Measurements from ENCODE around the gene SLC1A3.
"Not testable (repeated sequence)": the region's sequence is repeated elsewhere in the genome, so short reads cannot be mapped to it uniquely, and the experiment has no call there.

Gene SLC1A3

DNA sequence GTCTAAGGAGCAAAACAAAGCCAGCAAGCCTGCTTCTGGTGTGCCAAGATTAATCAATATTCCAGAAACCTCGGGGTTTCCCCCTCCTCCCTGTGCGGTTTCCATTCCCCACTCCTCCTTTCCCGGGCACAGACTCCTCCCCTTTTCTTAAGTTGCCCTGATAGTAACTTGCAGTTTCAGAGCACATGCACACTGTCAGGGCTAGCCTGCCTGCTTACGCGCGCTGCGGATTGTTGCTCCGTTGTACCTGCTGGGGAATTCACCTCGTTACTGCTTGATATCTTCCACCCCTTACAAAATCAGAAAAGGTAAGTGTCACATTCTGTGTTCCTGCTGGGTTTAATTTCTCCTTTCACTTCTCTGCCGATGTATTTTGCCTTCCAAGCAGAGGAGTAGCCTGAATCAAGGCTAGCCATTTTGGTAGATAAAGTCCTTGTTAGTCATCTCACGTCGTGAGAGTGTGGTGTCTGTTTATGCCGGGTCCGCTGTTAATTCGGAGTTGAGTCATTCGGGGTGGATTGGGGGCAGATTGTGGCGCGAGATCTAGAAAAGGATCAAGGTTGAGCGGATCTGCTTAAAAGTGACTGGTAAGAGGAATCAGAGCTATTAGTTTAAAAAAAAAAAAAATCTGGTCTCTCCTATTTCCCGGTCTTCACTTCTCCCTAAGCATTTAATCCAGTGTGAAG lies at the start of gene SLC1A3:
TSS of gene SLC1A3 (plus strand) at position 179 of the 686 bp plus-strand sequence. CDS start 1,818 bp downstream, outside the sequence.
- DNase-seq: peak; percentile 90 to 95

GRCh38 chr5:36558641-36559040 lies 47.8 kb upstream of the SLC1A3 start:
- peak; percentile 27 to 35 for DNase-seq

- DNase-seq: peak; percentile 54 to 79
Observed at GRCh38 chr5:36561601-36562000, 44.8 kb upstream of the SLC1A3 start.

GRCh38 chr5:36569491-36569890 lies 36.9 kb upstream of the SLC1A3 start:
- DNase-seq: no peak

- DNase-seq: no peak
Observed at GRCh38 chr5:36570301-36571095, 35.9 kb upstream of the SLC1A3 start.

DNA sequence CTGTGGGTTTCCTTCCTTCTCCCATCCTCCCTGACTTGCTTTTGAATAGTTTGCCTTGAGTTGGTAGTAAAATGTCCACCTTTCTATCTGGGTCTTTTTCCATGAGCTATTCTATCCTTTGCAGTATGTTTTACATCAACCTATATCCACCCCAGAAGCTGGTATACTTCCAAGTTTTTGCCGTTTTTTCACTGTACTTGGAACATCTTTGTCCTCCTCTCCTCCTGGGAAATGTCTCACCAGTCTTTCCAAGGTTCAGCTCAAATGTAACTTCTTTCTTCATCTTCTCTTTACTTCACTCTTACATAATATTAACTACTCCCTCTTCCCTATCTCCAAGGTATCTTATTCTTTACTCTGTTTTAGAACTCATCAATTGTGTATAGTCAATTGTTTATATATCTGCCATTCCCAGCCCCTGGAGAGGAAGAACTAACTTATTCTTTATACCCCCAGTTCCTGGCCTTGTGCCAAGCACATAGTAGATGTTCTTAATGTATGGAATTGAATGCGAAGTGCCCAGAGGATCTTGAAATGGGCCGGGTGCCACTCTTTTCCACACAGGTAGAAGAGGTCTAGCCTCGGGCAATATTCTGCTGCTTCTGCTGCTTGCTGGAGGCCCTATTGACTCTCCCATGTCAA lies 34.9 kb upstream of the SLC1A3 start:
- DNase-seq: no peak

DNA sequence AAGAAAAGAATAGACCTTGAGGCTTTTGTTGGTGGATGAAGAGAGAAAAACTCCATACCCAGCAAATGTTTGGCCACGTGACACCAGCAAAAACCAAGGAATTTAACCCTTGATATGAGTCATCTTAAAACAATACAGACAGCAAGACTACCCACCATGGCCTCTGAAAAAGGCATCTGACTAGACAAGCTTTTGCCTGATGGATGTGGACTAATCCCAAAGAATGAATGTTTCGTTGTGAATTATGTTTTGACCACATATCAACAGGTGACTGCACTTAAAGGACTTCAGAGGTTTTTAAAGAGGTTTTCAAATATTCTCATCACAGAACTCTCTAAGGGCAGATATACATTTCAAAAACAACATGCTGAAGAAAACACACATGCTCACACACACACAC lies 33.0 kb upstream of the SLC1A3 start:
- no peak for DNase-seq

DNA sequence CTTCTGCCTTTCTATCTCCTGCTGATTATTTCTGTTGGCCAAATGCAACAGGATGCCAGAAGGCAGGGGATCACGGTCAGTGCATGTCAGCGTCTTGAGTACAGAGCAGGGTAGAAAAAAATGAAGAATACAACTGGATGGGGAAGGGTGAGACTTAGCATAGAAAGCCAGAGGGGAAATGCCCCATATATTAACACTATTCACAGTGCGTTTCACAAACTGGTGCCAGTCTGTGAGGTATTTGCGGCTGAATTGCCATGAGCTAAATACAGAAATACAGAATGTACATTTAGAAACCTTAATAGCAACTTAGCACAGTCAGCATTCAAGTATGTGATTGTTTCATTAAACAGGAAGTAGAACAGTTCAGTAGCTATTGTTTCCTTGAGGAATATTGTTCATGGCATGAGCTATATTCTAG lies 31.0 kb upstream of the SLC1A3 start:
- no peak for DNase-seq

DNA sequence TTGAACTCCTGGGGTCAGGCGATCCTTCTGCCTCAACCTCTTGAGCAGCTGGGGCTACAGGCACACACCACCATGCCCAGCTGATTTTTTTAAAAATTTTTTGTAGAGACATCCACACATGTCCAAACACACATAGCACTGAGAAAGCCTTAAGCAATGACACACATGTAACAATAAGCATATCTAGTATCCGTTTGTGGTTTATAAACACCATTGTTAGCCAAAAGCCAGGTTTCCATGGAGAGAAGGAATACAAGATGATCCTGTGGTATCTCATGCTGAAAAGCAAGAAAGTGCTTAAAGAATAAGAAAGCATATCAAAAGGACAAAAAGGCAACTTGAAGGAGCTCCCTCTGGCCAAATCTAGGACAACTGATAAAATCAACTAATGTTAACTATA lies 29.7 kb upstream of the SLC1A3 start:
- DNase-seq: no peak

DNA sequence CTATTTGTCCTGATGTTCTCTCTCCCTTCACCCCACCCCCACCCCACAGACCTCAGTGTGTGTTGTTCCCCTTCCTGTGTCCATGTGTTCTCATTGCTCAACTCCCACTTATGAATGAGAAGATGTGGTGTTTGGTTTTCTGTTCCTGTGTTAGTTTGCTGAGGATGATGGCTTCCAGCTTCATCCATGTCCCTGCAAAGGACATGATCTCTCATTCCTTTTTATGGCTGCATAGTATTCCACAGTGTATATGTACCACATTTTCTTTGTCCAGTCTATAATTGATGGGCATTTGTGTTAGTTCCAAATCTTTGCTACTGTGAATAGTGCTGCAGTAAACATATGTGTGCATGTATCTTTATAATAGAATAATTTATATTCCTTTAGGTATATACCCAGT lies 26.5 kb upstream of the SLC1A3 start:
- not testable (repeated sequence) for DNase-seq

DNA sequence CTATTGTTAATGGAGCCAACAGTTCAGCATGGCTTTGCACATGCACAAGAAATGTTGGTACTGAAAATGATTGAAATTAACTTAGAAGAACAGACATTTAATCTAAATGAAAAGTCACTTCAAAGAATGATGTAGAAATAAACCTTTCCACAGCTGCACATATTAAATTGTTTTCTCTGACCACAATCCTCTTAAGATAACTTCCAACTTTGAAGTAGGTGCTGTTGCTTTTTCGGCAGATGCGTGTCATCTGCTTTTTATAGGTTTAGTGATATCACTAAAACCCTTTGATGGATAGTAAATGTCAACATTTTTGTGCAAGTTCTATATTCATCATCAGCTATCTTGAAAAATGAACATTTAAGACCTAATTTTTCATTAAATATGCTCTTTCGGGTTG lies 25.3 kb upstream of the SLC1A3 start:
- DNase-seq: no peak

- no peak for DNase-seq
Observed at GRCh38 chr5:36584009-36584875, 22.2 kb upstream of the SLC1A3 start.

GRCh38 chr5:36585701-36586100 lies 20.7 kb upstream of the SLC1A3 start:
- DNase-seq: peak; percentile 59 to 77

DNA sequence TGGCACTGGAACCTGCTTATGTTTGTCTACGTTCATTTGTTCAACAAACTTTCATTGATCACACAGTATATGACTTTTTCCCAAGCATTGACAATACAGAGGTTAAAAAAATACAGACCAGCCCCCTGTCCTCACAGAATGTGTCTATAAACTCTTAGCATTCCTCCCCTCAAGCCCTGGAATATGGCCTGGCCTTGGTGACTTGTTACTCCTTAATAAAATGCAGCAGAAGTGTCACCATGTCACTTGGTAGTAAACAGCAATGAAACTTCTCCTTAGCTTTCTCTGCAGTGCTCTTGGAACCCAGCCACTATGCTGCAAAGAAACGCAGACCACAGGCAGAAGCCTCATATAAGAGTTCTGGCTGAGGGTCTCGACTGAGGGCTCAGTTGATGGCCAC lies 19.1 kb upstream of the SLC1A3 start:
- no peak for DNase-seq

DNA sequence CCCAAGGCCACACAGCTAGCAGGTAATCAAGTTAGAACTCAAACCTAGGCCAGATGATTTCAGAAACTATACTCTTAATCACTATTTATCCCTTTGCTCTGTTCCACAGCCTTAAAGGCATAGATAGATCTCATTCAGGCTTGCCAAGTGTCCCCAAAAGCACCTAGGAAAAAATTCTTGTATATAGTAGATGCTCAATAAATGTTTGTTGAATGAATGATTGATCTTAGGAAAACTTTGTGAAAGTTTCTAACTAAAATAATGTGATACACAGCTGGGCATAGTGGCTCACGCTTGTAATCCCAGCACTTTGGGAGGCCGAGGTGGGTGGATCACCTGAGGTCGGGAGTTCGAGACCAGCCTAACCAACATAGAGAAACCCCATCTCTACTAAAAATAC lies 16.7 kb upstream of the SLC1A3 start:
- DNase-seq: not testable (repeated sequence)

GRCh38 chr5:36590513-36591286 lies 15.7 kb upstream of the SLC1A3 start:
- no peak for DNase-seq

- DNase-seq: peak in 1 of 2 donors; percentile 34
Observed at GRCh38 chr5:36593867-36594266, 12.5 kb upstream of the SLC1A3 start.

- DNase-seq: no peak
Observed at GRCh38 chr5:36596247-36596646, 10.2 kb upstream of the SLC1A3 start.

DNA sequence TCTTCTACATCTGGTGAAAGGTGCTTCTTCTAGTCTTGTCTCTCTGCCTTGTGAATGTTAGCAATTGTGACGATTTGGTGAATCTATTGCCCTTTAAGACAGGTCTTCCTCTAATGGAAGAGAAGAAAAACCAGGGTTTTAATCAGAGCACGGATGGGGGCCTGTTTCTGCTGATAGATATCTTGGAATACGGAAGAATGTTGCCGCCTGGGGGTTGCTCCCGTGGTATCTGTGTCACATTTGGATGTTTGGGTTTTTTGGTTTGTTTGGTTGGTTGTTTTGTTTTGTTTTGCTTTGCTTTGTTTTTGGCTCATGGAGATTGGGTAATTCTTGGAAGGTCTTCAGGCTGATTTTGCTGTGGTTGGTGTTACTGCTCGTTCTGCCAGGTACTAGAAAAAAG lies 9.7 kb upstream of the SLC1A3 start:
- no peak for DNase-seq

GRCh38 chr5:36598045-36598444 lies 8.4 kb upstream of the SLC1A3 start:
- DNase-seq: no peak

- peak in 1 of 2 donors; percentile 56 for DNase-seq
Observed at GRCh38 chr5:36599986-36600779, 6.2 kb upstream of the SLC1A3 start.

Measured in inflammatory macrophage treated with lipopolysaccharide for 1 hour (primary cell).